Activated CD8-positive, alpha-beta T cell treated with anti-CD3 and anti-CD28 coated beads for 36 hours (primary cell): ENCODE measurements around the gene RSAD2. TPM values are rescaled to one million over a fixed set of nuclear protein-coding genes. Genes with fewer than 3 reads are reported as not detected.

Source experiments
- ATAC-seq: fragments of 200-7000 bp; cut with Tn5 transposase; one replicate; pipeline ENCODE4 v1.10.0; 2021; ENCODE audit warnings: mild to moderate bottlenecking, moderate library complexity
- CTCF ChIA-PET: fragments of 350-600 bp; sonication (Branson Sonifier 250); formaldehyde crosslinking; loops from one replicate; lab custom pipeline; 2021; ENCODE audit warnings: antibody characterized with exemption; lab: Charles Lee
- POLR2A ChIA-PET: fragments of 350-600 bp; sonication (Branson Sonifier 250); formaldehyde crosslinking; loops from one replicate; lab custom pipeline; 2021; ENCODE audit warnings: antibody characterized with exemption; lab: Charles Lee
- DNase-seq: peaks from one replicate; pipeline ENCODE4 v3.0.0-alpha.2; 2020
- H3K27ac Mint-ChIP-seq: one replicate; pipeline ENCODE4 v1.8.0; 2021; ENCODE audit warnings: mild to moderate bottlenecking, mixed read lengths
- H3K27me3 Mint-ChIP-seq: one replicate; pipeline ENCODE4 v1.8.0; 2021; ENCODE audit warnings: mixed read lengths
- H3K36me3 Mint-ChIP-seq: one replicate; pipeline ENCODE4 v1.8.0; 2021; ENCODE audit warnings: low read depth, mixed read lengths
- H3K4me1 Mint-ChIP-seq: one replicate; pipeline ENCODE4 v1.8.0; 2021; ENCODE audit warnings: low read depth, mixed read lengths
- H3K4me3 Mint-ChIP-seq: one replicate; pipeline ENCODE4 v1.8.0; 2021; ENCODE audit warnings: mild to moderate bottlenecking, moderate library complexity, mixed read lengths
- H3K9me3 Mint-ChIP-seq: one replicate; pipeline ENCODE4 v1.8.0; 2021; ENCODE audit warnings: mixed read lengths
- CTCF ChIP-seq: fragments of 200-600 bp; IDR thresholded peaks from one replicate; pipeline ENCODE4 v1.8.0; 2022; ENCODE audit warnings: antibody characterized with exemption, mild to moderate bottlenecking
- intact Hi-C: fragments of 100-400 bp; cut with micrococcal nuclease; formaldehyde crosslinking; loops from one replicate; pipeline ENCODE4 v1.10.0; 2022
- total RNA-seq, 2 experiments: library from RNA; stranded (reverse); gene quantifications; one replicate each; pipeline ENCODE4 v1.2.3, GENCODE V29; 2021

Gene RSAD2
- total RNA-seq, 2 experiments from 2014 or later, result 2.8 to 3.7 TPM

- H3K4me3 Mint-ChIP-seq, result peak overlapping the region; percentile 74
- TF ChIP-seq CTCF, result no peak
- peaks cover 63% of the 10 kb centered on the region for H3K4me1 Mint-ChIP-seq
- POLR2A ChIA-PET, result interaction anchor here (0.9 to 5.5 kb wide), 4 partner anchors 9 to 117 kb away, joined by 3 to 44 read pairs (median 9); no protein-coding TSS in a partner anchor
- H3K36me3 Mint-ChIP-seq, result peaks cover 19% of the 10 kb centered on the region
- H3K27ac Mint-ChIP-seq, result peak overlapping the region; percentile 45
- H3K9me3 Mint-ChIP-seq, result no peaks in the 10 kb centered on the region
- CTCF ChIA-PET, result interaction anchor here (0.9 to 4.1 kb wide), 9 partner anchors 9 to 125 kb away, joined by 3 to 23 read pairs (median 4); no protein-coding TSS in a partner anchor
- intact Hi-C loops, result no loop called here
- ATAC-seq (no peak), DNase-seq (no peak)
- H3K27me3 Mint-ChIP-seq, result no peaks in the 10 kb centered on the region
Measured at GRCh38 chr2:6919901-6920742, 42.5 kb downstream of the RSAD2 start.

DNA sequence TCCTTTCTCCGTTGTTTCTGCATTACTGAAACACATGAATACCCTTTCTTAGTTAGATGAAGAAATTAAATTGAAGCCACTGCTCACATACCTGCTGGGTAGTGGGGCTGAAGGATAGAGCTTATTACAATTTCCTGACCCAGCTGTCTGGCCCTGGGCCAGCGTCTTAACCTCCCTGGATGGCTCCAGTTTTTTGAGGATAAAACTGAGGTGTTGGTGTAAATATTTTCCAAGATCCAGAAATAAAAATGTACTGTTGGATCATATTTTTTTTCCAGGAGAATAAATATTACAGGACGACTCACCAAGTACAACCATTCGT is 43.1 kb downstream of the RSAD2 start:
- no peak for DNase-seq
- CTCF ChIA-PET, result interaction anchor here (1.2 to 4.1 kb wide), 5 partner anchors 9 to 124 kb away, joined by 3 to 23 read pairs (median 7); no protein-coding TSS in a partner anchor
- no peaks in the 10 kb centered on the region for H3K27me3 Mint-ChIP-seq
- no peaks in the 10 kb centered on the region for H3K9me3 Mint-ChIP-seq
- H3K36me3 Mint-ChIP-seq, result peaks cover 17% of the 10 kb centered on the region
- H3K4me1 Mint-ChIP-seq, result peaks cover 62% of the 10 kb centered on the region
- ATAC-seq, result no peak
- H3K27ac Mint-ChIP-seq, result no peak overlapping the region
- intact Hi-C loops, result no loop called here
- H3K4me3 Mint-ChIP-seq, result no peak overlapping the region
- TF ChIP-seq CTCF, result no peak
- POLR2A ChIA-PET, result interaction anchor here (0.7 to 5.5 kb wide), 5 partner anchors 8 to 180 kb away, joined by 3 to 44 read pairs (median 4); no protein-coding TSS in a partner anchor

- peaks cover 20% of the 10 kb centered on the region for H3K36me3 Mint-ChIP-seq
- peaks cover 64% of the 10 kb centered on the region for H3K4me1 Mint-ChIP-seq
- DNase-seq, result no peak
- intact Hi-C loops, result no loop called here
- no peaks in the 10 kb centered on the region for H3K9me3 Mint-ChIP-seq
- POLR2A ChIA-PET, result interaction anchor here (0.7 to 5.5 kb wide), 6 partner anchors 7 to 179 kb away, joined by 3 to 44 read pairs (median 4); no protein-coding TSS in a partner anchor
- no peak overlapping the region for H3K4me3 Mint-ChIP-seq
- ATAC-seq, result no peak
- no peak for TF ChIP-seq CTCF
- H3K27me3 Mint-ChIP-seq, result no peaks in the 10 kb centered on the region
- H3K27ac Mint-ChIP-seq, result no peak overlapping the region
- CTCF ChIA-PET, result interaction anchor here (0.8 to 4.1 kb wide), 7 partner anchors 8 to 123 kb away, joined by 3 to 23 read pairs (median 3); no protein-coding TSS in a partner anchor
Measured at GRCh38 chr2:6921321-6921922, 43.8 kb downstream of the RSAD2 start.

DNA sequence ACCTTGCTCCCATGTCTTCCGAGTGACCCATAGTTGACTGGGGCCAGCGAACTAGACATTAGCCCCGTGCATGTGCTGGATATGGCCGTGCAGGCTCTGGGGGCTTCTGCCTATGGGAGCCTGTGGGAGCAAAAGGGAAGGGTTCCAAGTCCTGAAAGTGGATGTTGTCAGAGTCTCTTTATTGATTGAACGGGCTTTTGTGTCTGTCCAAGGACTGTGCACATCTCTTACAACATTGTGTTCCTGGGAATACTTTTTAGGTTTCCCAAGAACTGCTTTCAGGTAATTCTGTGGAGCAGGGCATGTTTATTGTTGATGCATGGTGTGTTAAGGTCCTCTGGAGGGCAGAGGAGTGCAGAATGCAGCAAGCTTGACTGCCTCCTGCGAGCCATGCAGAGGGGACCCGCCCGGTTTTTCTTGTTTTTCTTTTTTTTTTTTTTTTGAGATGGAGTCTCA is 44.7 kb downstream of the RSAD2 start:
- no peaks in the 10 kb centered on the region for H3K9me3 Mint-ChIP-seq
- H3K27ac Mint-ChIP-seq, result no peak overlapping the region
- TF ChIP-seq CTCF, result no peak
- H3K36me3 Mint-ChIP-seq, result peaks cover 28% of the 10 kb centered on the region
- no peaks in the 10 kb centered on the region for H3K27me3 Mint-ChIP-seq
- intact Hi-C loops, result no loop called here
- no peak for DNase-seq
- ATAC-seq, result no peak
- CTCF ChIA-PET, result interaction anchor here (1.6 to 4.1 kb wide), 2 partner anchors 25 to 122 kb away, joined by 7 to 23 read pairs; no protein-coding TSS in a partner anchor
- H3K4me3 Mint-ChIP-seq, result no peak overlapping the region
- peaks cover 64% of the 10 kb centered on the region for H3K4me1 Mint-ChIP-seq
- POLR2A ChIA-PET, result interaction anchor here (1.3 to 5.5 kb wide), 2 partner anchors 14 to 26 kb away, joined by 3 to 44 read pairs; no protein-coding TSS in a partner anchor
